Measurements from ENCODE around the gene PTTG1IP. TPM values are rescaled to one million over a fixed set of nuclear protein-coding genes. Genes with fewer than 3 reads are reported as not detected.

The PTTG1IP gene
- total and polyA plus RNA-seq, 10 of the 15 experiments (the other 5 are each of a cell fraction or from before 2014, with no cell fraction given) = 2.4 to 56.4 (median 44.4) TPM

DNA sequence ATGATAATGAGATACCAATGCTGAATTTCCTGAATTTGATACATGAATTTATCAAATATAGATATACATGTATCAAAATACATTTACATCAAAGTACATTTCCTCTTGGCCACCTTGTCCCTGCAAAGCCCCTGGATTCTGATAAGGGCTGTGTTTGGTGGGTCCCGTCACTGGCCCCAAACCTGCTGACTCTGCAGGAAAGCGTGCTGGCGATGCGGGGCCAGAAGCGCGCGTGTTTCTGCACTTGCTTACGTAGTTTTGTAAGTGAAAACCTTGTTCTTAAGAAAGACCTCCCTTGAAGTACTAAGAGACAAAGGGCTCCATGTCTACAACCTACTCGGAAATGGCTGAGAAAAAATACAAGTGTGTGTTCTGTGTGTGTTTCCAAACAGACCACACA lies 36.2 kb upstream of the PTTG1IP start (continued):
- TF ChIP-seq ELK1 (IDR thresholded peaks at IDR 0.05; ENCODE audit: low read depth, low read length) = no peak
- no peak for TF ChIP-seq MLLT1 (IDR thresholded peaks at IDR 0.05)
- TF ChIP-seq, protein P1, sequence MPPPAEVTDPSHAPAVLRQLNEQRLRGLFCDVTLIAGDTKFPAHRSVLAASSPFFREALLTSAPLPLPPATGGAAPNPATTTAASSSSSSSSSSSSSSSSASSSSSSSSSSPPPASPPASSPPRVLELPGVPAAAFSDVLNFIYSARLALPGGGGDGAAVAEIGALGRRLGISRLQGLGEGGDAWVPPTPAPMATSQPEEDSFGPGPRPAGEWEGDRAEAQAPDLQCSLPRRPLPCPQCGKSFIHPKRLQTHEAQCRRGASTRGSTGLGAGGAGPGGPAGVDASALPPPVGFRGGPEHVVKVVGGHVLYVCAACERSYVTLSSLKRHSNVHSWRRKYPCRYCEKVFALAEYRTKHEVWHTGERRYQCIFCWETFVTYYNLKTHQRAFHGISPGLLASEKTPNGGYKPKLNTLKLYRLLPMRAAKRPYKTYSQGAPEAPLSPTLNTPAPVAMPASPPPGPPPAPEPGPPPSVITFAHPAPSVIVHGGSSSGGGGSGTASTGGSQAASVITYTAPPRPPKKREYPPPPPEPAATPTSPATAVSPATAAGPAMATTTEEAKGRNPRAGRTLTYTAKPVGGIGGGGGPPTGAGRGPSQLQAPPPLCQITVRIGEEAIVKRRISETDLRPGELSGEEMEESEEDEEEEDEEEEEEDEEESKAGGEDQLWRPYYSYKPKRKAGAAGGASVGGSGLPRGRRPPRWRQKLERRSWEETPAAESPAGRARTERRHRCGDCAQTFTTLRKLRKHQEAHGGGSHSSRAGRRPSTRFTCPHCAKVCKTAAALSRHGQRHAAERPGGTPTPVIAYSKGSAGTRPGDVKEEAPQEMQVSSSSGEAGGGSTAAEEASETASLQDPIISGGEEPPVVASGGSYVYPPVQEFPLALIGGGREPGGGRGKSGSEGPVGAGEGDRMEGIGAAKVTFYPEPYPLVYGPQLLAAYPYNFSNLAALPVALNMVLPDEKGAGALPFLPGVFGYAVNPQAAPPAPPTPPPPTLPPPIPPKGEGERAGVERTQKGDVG (CRISPR knock-in tag; IDR thresholded peaks at IDR 0.05) = no peak
- TF ChIP-seq SMARCA5 (IDR thresholded peaks at IDR 0.05) = no peak
- TF ChIP-seq NFIC (IDR thresholded peaks at IDR 0.05; ENCODE audit: low read depth, low read length) = no peak
- TF ChIP-seq ZNF24 (IDR thresholded peaks at IDR 0.05) = no peak
- no peak for TF ChIP-seq LARP7 (IDR thresholded peaks at IDR 0.05)
- TF ChIP-seq TAF1 (IDR thresholded peaks at IDR 0.05; ENCODE audit: borderline replicate concordance, low read depth, low read length) = no peak
- no peak for TF ChIP-seq YBX1 (IDR thresholded peaks at IDR 0.05)
